ENCODE data around the gene QRFP. TPM values are rescaled to one million over a fixed set of nuclear protein-coding genes. Genes with fewer than 3 reads are reported as not detected.

Gene QRFP
- total RNA-seq, 1 donor from 2014 or later: not detected

- Histone ChIP-seq H3K36me3 (no peaks in the 10 kb centered on the region), H3K9me3 (no peaks in the 10 kb centered on the region), H3K27me3 (peaks cover 5% of the 10 kb centered on the region), H3K4me3 (no peak overlapping the region), H3K4me1 (no peaks in the 10 kb centered on the region), H3K27ac (no peak overlapping the region)
- ATAC-seq (no peak), DNase-seq (no peak)
- intact Hi-C loops (cut with DNase I): no loop called here
- no peak for TF ChIP-seq CTCF (IDR thresholded peaks at IDR 0.05)
These were observed 11.7 kb upstream of the QRFP start for GRCh38 chr9:130908146-130908877.

- Histone ChIP-seq H3K27ac (no peak overlapping the region), H3K36me3 (no peaks in the 10 kb centered on the region), H3K27me3 (peaks cover 16% of the 10 kb centered on the region), H3K4me3 (no peak overlapping the region), H3K9me3 (no peaks in the 10 kb centered on the region), H3K4me1 (no peaks in the 10 kb centered on the region)
- DNase-seq (no peak), ATAC-seq (no peak)
- intact Hi-C loops (cut with DNase I): no loop called here
- no peak for TF ChIP-seq CTCF (IDR thresholded peaks at IDR 0.05)
These were observed 10.3 kb upstream of the QRFP start for GRCh38 chr9:130906735-130907416.

- no peak for ATAC-seq
- H3K36me3 ChIP-seq: no peaks in the 10 kb centered on the region
- no peak overlapping the region for H3K4me3 ChIP-seq
- H3K27me3 ChIP-seq: peaks cover 22% of the 10 kb centered on the region
- no peak overlapping the region for H3K27ac ChIP-seq
- DNase-seq: no peak
- intact Hi-C loops (cut with DNase I): no loop called here
- no peaks in the 10 kb centered on the region for H3K9me3 ChIP-seq
- no peaks in the 10 kb centered on the region for H3K4me1 ChIP-seq
- TF ChIP-seq CTCF (IDR thresholded peaks at IDR 0.05): no peak
These were observed 9.5 kb upstream of the QRFP start for GRCh38 chr9:130905902-130906734.

- Histone ChIP-seq H3K27me3 (peaks cover 23% of the 10 kb centered on the region), H3K27ac (no peak overlapping the region), H3K9me3 (no peaks in the 10 kb centered on the region), H3K4me3 (no peak overlapping the region), H3K36me3 (no peaks in the 10 kb centered on the region), H3K4me1 (no peaks in the 10 kb centered on the region)
- intact Hi-C loops (cut with DNase I): no loop called here
- TF ChIP-seq CTCF (IDR thresholded peaks at IDR 0.05): no peak
- DNase-seq (no peak), ATAC-seq (no peak)
These were observed 8.7 kb upstream of the QRFP start for GRCh38 chr9:130905125-130905901.
